Natural killer cell (primary cell): Measurements from ENCODE around the gene SAMD13. TPM values are rescaled to one million over a fixed set of nuclear protein-coding genes. Genes with fewer than 3 reads are reported as not detected.
A peak's percentile ranks its signal among the peaks of the same experiment; 100 is the strongest.

Source experiments
- ATAC-seq, 3 donors: fragments of 150-1000 bp in 2 of 3; fragments of 200-7000 bp in 1 of 3; cut with Tn5 transposase; 1 replicate in 1 of 3; 2 replicates in 2 of 3; pipeline ENCODE4 v1.10.0; 2021; ENCODE audit warnings: mild to moderate bottlenecking in 2 of 3, moderate library complexity in 2 of 3
- DNase-seq, 2 donors: peaks; one replicate each; pipeline versions ENCODE4 v3.0.0 to v3.0.0-alpha.2; 2013 to 2021; ENCODE audit warnings: mixed read lengths in 1 of 2
- H3K27ac ChIP-seq: one replicate; pipeline ENCODE4 v1.5.1; 2013; ENCODE audit warnings: mild to moderate bottlenecking, low read length
- H3K27me3 ChIP-seq: one replicate; pipeline ENCODE4 v1.6.1; 2013; ENCODE audit warnings: low read length; ENCODE audit not compliant: control insufficient read depth, insufficient read depth
- H3K36me3 ChIP-seq: one replicate; pipeline ENCODE4 v1.6.1; 2013; ENCODE audit warnings: low read length; ENCODE audit not compliant: control insufficient read depth, insufficient read depth
- H3K4me1 ChIP-seq: one replicate; pipeline ENCODE4 v1.6.1; 2013; ENCODE audit warnings: low read length; ENCODE audit not compliant: control insufficient read depth, insufficient read depth
- H3K4me3 ChIP-seq: one replicate; pipeline ENCODE4 v1.5.1; 2013; ENCODE audit warnings: low read length
- H3K9me3 ChIP-seq: one replicate; pipeline ENCODE4 v1.6.1; 2013; ENCODE audit warnings: low read length; ENCODE audit not compliant: control insufficient read depth, insufficient read depth
- H3K27ac Mint-ChIP-seq, 2 donors: one replicate each; pipeline ENCODE4 v1.8.0; 2022; ENCODE audit warnings: mild to moderate bottlenecking in 2 of 2, mixed read lengths in 2 of 2, moderate library complexity in 1 of 2
- H3K27me3 Mint-ChIP-seq, 2 donors: one replicate each; pipeline ENCODE4 v1.8.0; 2022; ENCODE audit warnings: low read depth in 2 of 2, mixed read lengths in 2 of 2
- H3K36me3 Mint-ChIP-seq: one replicate; pipeline ENCODE4 v1.8.0; 2022; ENCODE audit warnings: mixed read lengths
- H3K4me1 Mint-ChIP-seq, 2 donors: one replicate each; pipeline ENCODE4 v1.8.0; 2022; ENCODE audit warnings: mixed read lengths in 2 of 2
- H3K4me3 Mint-ChIP-seq: one replicate; pipeline ENCODE4 v1.8.0; 2022; ENCODE audit warnings: mild to moderate bottlenecking, moderate library complexity, mixed read lengths
- H3K9me3 Mint-ChIP-seq, 2 donors: one replicate each; pipeline ENCODE4 v1.8.0; 2022; ENCODE audit warnings: mixed read lengths in 2 of 2
- WGBS: methylation state at CpG from one replicate; pipeline ENCODE4 v1.1.7; 2013; ENCODE audit warnings: missing lambda C conversion rate; ENCODE audit not compliant: insufficient coverage; 5-methylcytosine and 5-hydroxymethylcytosine counted together
- intact Hi-C: fragments of 100-400 bp; cut with micrococcal nuclease; formaldehyde crosslinking; loops from one replicate; pipeline ENCODE4 v1.14.2; 2022
- total RNA-seq, 4 donors: library from RNA; stranded (reverse); fragments of 120-200 nt in 1 of 4; gene quantifications; one replicate each; pipeline versions ENCODE4 v1.2.3 to v1.2.4, GENCODE V29; 2013 to 2022
- TF ChIP-seq, protein P1 (sequence below): fragments of 200-600 bp; IDR thresholded peaks from one replicate; pipeline ENCODE4 v1.8.0; 2022; ENCODE audit warnings: antibody characterized with exemption

The SAMD13 gene
- total RNA-seq, 3 donors from 2014 or later (not counting 1 experiment from before 2014, with no cell fraction given) = 0.40 TPM; not detected in 2

GRCh38 chr1:84361796-84362195 lies 60.3 kb downstream of the SAMD13 start:
- Histone ChIP-seq H3K4me1 (peaks cover 6% of the 10 kb centered on the region), H3K36me3 (no peaks in the 10 kb centered on the region), H3K27me3 (no peaks in the 10 kb centered on the region), H3K27ac (no peak overlapping the region), H3K9me3 (no peaks in the 10 kb centered on the region), H3K4me3 (no peak overlapping the region)
- no peaks in the 10 kb centered on the region for H3K36me3 Mint-ChIP-seq
- DNase-seq (no peak), ATAC-seq (no peak)
- peaks cover 22 to 29% of the 10 kb centered on the region in 2 donors for H3K4me1 Mint-ChIP-seq
- no peaks in the 10 kb centered on the region for H3K9me3 Mint-ChIP-seq
- peaks cover 0 to 2% of the 10 kb centered on the region in 2 donors for H3K27me3 Mint-ChIP-seq
- no peak overlapping the region for H3K4me3 Mint-ChIP-seq
- intact Hi-C loops = no loop called here
- WGBS = 93% methylated on average over 2 of the region's 3 CpGs
- no peak overlapping the region for H3K27ac Mint-ChIP-seq
- TF ChIP-seq, protein P1, sequence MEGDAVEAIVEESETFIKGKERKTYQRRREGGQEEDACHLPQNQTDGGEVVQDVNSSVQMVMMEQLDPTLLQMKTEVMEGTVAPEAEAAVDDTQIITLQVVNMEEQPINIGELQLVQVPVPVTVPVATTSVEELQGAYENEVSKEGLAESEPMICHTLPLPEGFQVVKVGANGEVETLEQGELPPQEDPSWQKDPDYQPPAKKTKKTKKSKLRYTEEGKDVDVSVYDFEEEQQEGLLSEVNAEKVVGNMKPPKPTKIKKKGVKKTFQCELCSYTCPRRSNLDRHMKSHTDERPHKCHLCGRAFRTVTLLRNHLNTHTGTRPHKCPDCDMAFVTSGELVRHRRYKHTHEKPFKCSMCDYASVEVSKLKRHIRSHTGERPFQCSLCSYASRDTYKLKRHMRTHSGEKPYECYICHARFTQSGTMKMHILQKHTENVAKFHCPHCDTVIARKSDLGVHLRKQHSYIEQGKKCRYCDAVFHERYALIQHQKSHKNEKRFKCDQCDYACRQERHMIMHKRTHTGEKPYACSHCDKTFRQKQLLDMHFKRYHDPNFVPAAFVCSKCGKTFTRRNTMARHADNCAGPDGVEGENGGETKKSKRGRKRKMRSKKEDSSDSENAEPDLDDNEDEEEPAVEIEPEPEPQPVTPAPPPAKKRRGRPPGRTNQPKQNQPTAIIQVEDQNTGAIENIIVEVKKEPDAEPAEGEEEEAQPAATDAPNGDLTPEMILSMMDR = no peak

DNA sequence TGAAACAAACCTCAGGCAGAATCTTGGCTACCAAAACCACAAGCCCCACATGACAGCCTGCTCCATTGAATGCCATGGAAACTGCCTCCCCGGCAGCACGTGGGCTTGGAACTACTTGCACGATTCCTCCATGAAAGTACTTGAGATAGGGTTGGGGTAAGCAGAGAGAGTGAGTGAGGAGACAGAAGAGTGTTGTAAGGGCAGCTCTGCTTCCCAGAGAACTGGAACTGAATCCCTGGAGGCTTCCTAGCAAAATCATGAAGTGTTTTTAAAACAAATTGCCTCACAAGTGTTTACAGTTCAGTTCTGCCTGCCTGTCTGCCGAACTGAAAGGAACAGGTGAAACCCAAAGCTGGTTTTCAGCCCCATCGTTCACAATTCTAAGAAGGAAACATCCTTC lies 61.5 kb downstream of the SAMD13 start:
- WGBS = 29% methylated on average over 5 of the region's 5 CpGs
- Histone ChIP-seq H3K36me3 (no peaks in the 10 kb centered on the region), H3K4me1 (peaks cover 6% of the 10 kb centered on the region), H3K27ac (no peak overlapping the region), H3K27me3 (no peaks in the 10 kb centered on the region), H3K9me3 (no peaks in the 10 kb centered on the region), H3K4me3 (no peak overlapping the region)
- Mint-ChIP-seq H3K36me3 (no peaks in the 10 kb centered on the region), H3K27ac (peak overlapping the region in 1 of 2 donors; percentile 71), H3K4me1 (peaks cover 34% of the 10 kb centered on the region in 2 donors), H3K9me3 (no peaks in the 10 kb centered on the region), H3K4me3 (no peak overlapping the region), H3K27me3 (peaks cover 0 to 2% of the 10 kb centered on the region in 2 donors)
- DNase-seq (no peak), ATAC-seq (no peak)
- TF ChIP-seq, protein P1 = no peak
- intact Hi-C loops = no loop called here

GRCh38 chr1:84363622-84364021 lies 62.1 kb downstream of the SAMD13 start:
- 94% methylated on average over 4 of the region's 5 CpGs for WGBS

More at GRCh38 chr1:84363622-84364021, 62.1 kb downstream of the SAMD13 start:
- Mint-ChIP-seq H3K27me3 (peaks cover 0 to 2% of the 10 kb centered on the region in 2 donors), H3K36me3 (no peaks in the 10 kb centered on the region), H3K4me1 (peaks cover 34% of the 10 kb centered on the region in 2 donors), H3K9me3 (no peaks in the 10 kb centered on the region), H3K4me3 (no peak overlapping the region), H3K27ac (peak overlapping the region in 1 of 2 donors; percentile 71)
- no peak overlapping the region for H3K4me3 ChIP-seq
- no peak overlapping the region for H3K27ac ChIP-seq
- ATAC-seq (no peak), DNase-seq (no peak)
- H3K27me3 ChIP-seq = no peaks in the 10 kb centered on the region
- H3K4me1 ChIP-seq = peaks cover 6% of the 10 kb centered on the region
- H3K36me3 ChIP-seq = no peaks in the 10 kb centered on the region
- no peaks in the 10 kb centered on the region for H3K9me3 ChIP-seq
- TF ChIP-seq, protein P1 = no peak
- intact Hi-C loops = loop anchor here (2.0 kb wide), 1 partner anchor 219 kb away; the partner anchor contains the start of gene PRKACB
